Measurements from ENCODE around the gene ERC2. TPM values are rescaled to one million over a fixed set of nuclear protein-coding genes. Genes with fewer than 3 reads are reported as not detected.

Gene ERC2
- total and polyA plus RNA-seq, 11 donors, result 0.16 to 3.8 (median 1.6) TPM

GRCh38 chr3:56366641-56367162 lies 101.6 kb downstream of the ERC2 start:
- no peak overlapping the region for H3K27ac ChIP-seq
- H3K36me3 ChIP-seq, result no peaks in the 10 kb centered on the region
- intact Hi-C loops (cut with DNase I), result no loop called here
- no peaks in the 10 kb centered on the region for H3K27me3 ChIP-seq
- H3K4me1 ChIP-seq, result no peaks in the 10 kb centered on the region
- TF ChIP-seq POLR2A (IDR thresholded peaks at IDR 0.05), result no peak
- ATAC-seq (no peak), DNase-seq (no peak)
- no peaks in the 10 kb centered on the region for H3K9me3 ChIP-seq
- no peak overlapping the region for H3K4me3 ChIP-seq
- 63 to 66% (median 64%) methylated on average over 4 of the region's 4 CpGs for WGBS, 4 donors

GRCh38 chr3:56365905-56366640 lies 102.2 kb downstream of the ERC2 start:
- TF ChIP-seq CTCF (IDR thresholded peaks at IDR 0.05) (no peak), POLR2A (IDR thresholded peaks at IDR 0.05) (no peak)

GRCh38 chr3:56364665-56365064 lies 103.6 kb downstream of the ERC2 start:
- ATAC-seq, result no peak
- no peak for DNase-seq
- no peak overlapping the region for H3K4me3 ChIP-seq
- no peaks in the 10 kb centered on the region for H3K4me1 ChIP-seq
- no peak overlapping the region for H3K27ac ChIP-seq
- TF ChIP-seq POLR2A (IDR thresholded peaks at IDR 0.05) (no peak), CTCF (IDR thresholded peaks at IDR 0.05) (no peak)
- WGBS, 4 donors, result 69 to 90% (median 85%) methylated on average over 3 of the region's 3 CpGs
- no peaks in the 10 kb centered on the region for H3K27me3 ChIP-seq
- intact Hi-C loops (cut with DNase I), result no loop called here
- no peaks in the 10 kb centered on the region for H3K9me3 ChIP-seq
- H3K36me3 ChIP-seq, result no peaks in the 10 kb centered on the region

More at GRCh38 chr3:56365905-56366640, 102.2 kb downstream of the ERC2 start:
- H3K27me3 ChIP-seq, result no peaks in the 10 kb centered on the region
- intact Hi-C loops (cut with DNase I), result no loop called here
- H3K4me3 ChIP-seq, result no peak overlapping the region
- 62 to 73% (median 66%) methylated on average over 4 of the region's 4 CpGs for WGBS, 4 donors
- no peak overlapping the region for H3K27ac ChIP-seq
- DNase-seq (no peak), ATAC-seq (no peak)
- no peaks in the 10 kb centered on the region for H3K36me3 ChIP-seq
- no peaks in the 10 kb centered on the region for H3K4me1 ChIP-seq
- H3K9me3 ChIP-seq, result no peaks in the 10 kb centered on the region

GRCh38 chr3:56363720-56364119 lies 104.5 kb downstream of the ERC2 start:
- TF ChIP-seq CTCF (IDR thresholded peaks at IDR 0.05), result no peak
- no peak for TF ChIP-seq POLR2A (IDR thresholded peaks at IDR 0.05)
- 64 to 91% (median 86%) methylated on average over 1 of the region's 1 CpG for WGBS, 4 donors

More at GRCh38 chr3:56363720-56364119, 104.5 kb downstream of the ERC2 start:
- ATAC-seq, result no peak
- Histone ChIP-seq H3K9me3 (no peaks in the 10 kb centered on the region), H3K27ac (no peak overlapping the region), H3K4me1 (no peaks in the 10 kb centered on the region), H3K36me3 (no peaks in the 10 kb centered on the region), H3K4me3 (no peak overlapping the region), H3K27me3 (no peaks in the 10 kb centered on the region)
- DNase-seq, result no peak
- intact Hi-C loops (cut with DNase I), result no loop called here

Measured in heart left ventricle (tissue), 16 donors.